Endothelial cell of umbilical vein (primary cell): Measurements from ENCODE around the gene MED27. TPM values are rescaled to one million over a fixed set of nuclear protein-coding genes. Genes with fewer than 3 reads are reported as not detected.

Experiments used
- BruUV-seq: library from RNA; stranded (reverse); fragments of 400-500 nt; replicated peaks from 2 replicates; lab custom pipeline; 2021; lab: Mats Ljungman, UMichigan
- CTCF ChIA-PET: fragments of 300-600, 350-600 bp; sonication (Branson Sonifier 250); formaldehyde crosslinking; loops from one replicate; lab custom pipeline; 2021; ENCODE audit warnings: antibody characterized with exemption, inconsistent platforms; lab: Charles Lee
- POLR2A ChIA-PET: fragments of 300-600, 350-600 bp; sonication (Branson Sonifier 250); formaldehyde crosslinking; loops from one replicate; lab custom pipeline; 2021; ENCODE audit warnings: antibody characterized with exemption, inconsistent platforms; lab: Charles Lee
- DNase-seq: peaks from one replicate; pipeline ENCODE4 v3.0.0-alpha.2; 2011; ENCODE audit warnings: low read depth, low spot score
- FAIRE-seq: peaks from 2 replicates; lab custom pipeline; 2011; peaks lifted over from hg19 to GRCh38; lab: Jason Lieb, UNC
- H2AFZ ChIP-seq: 2 replicates; pipeline ENCODE4 v1.6.0; 2012; ENCODE audit warnings: low read depth, low read length, control low read depth, inconsistent platforms
- H3K27ac ChIP-seq: 2 replicates; pipeline ENCODE4 v1.5.1; 2011; ENCODE audit warnings: low read depth, mild to moderate bottlenecking, control low read depth, low read length, moderate library complexity; ENCODE audit not compliant: insufficient read depth
- H3K27me3 ChIP-seq, 2 experiments: 2 replicates each; pipeline versions ENCODE4 v1.6.0 to v1.6.1; 2011; ENCODE audit warnings: low read length in 2 of 2, mixed read lengths in 1 of 2; ENCODE audit not compliant: control insufficient read depth in 2 of 2, insufficient read depth in 2 of 2
- H3K36me3 ChIP-seq, 2 experiments: 2 replicates in 1 of 2; 3 replicates in 1 of 2; pipeline ENCODE4 v1.5.1; 2011; ENCODE audit warnings: low read length in 2 of 2, mild to moderate bottlenecking in 1 of 2, moderate library complexity in 1 of 2; ENCODE audit not compliant: control insufficient read depth in 2 of 2, insufficient read depth in 2 of 2; ENCODE audit errors: extremely low read depth in 1 of 2
- H3K4me1 ChIP-seq: 3 replicates; pipeline ENCODE4 v1.5.1; 2011; ENCODE audit warnings: mild to moderate bottlenecking, low read length; ENCODE audit not compliant: control insufficient read depth, insufficient read depth; ENCODE audit errors: extremely low read depth
- H3K4me2 ChIP-seq: 2 replicates; pipeline ENCODE4 v1.6.1; 2011; ENCODE audit warnings: low read length, control low read depth, mixed read lengths; ENCODE audit not compliant: insufficient read depth
- H3K4me3 ChIP-seq, 3 experiments: fragments of 200-600 bp in 1 of 3; sonication (generic), shearing (Covaris generic) in 1 of 3; replicated peaks in 1 of 3; 2 replicates each; pipeline ENCODE4 v1.5.1; 2011 to 2016; ENCODE audit warnings: control low read depth in 3 of 3, low read length in 3 of 3, mild to moderate bottlenecking in 2 of 3, inconsistent platforms in 1 of 3, low read depth in 1 of 3, moderate library complexity in 1 of 3; ENCODE audit not compliant: insufficient read depth in 1 of 3
- H3K79me2 ChIP-seq: 2 replicates; pipeline ENCODE4 v1.6.0; 2012; ENCODE audit warnings: low read length, inconsistent platforms; ENCODE audit not compliant: control insufficient read depth, insufficient read depth
- H3K9ac ChIP-seq: replicated peaks from 2 replicates; pipeline ENCODE3; 2011; ENCODE audit warnings: low read length, control low read depth; ENCODE audit not compliant: insufficient read depth; ENCODE audit errors: extremely low read depth
- H3K9me1 ChIP-seq: replicated peaks from 3 replicates; pipeline ENCODE4 v1.6.0; 2011; ENCODE audit warnings: mild to moderate bottlenecking, low read length; ENCODE audit not compliant: control insufficient read depth, insufficient read depth; ENCODE audit errors: extremely low read depth
- H3K9me3 ChIP-seq: replicated peaks from 2 replicates; pipeline ENCODE4 v1.5.1; 2012; ENCODE audit warnings: low read length, inconsistent platforms; ENCODE audit not compliant: control insufficient read depth, insufficient read depth
- H4K20me1 ChIP-seq: replicated peaks from 2 replicates; pipeline ENCODE3; 2011; ENCODE audit warnings: mild to moderate bottlenecking, low read length; ENCODE audit not compliant: control insufficient read depth, insufficient read depth; ENCODE audit errors: extremely low read depth
- EZH2 ChIP-seq: IDR thresholded peaks from 2 replicates; pipeline ENCODE4 v1.6.1; 2012; ENCODE audit warnings: borderline replicate concordance, low read depth, mild to moderate bottlenecking, moderate library complexity, low read length, inconsistent platforms; ENCODE audit not compliant: severe bottlenecking
- FOS ChIP-seq: IDR thresholded peaks from 2 replicates; pipeline ENCODE4 v1.6.1; 2011; ENCODE audit warnings: mild to moderate bottlenecking, low read length, moderate library complexity, borderline replicate concordance; ENCODE audit not compliant: insufficient read depth
- GATA2 ChIP-seq: IDR thresholded peaks from 2 replicates; pipeline ENCODE4 v1.7.0; 2011; ENCODE audit warnings: low read depth, mild to moderate bottlenecking, moderate library complexity, mixed read lengths, low read length; ENCODE audit not compliant: insufficient read length, insufficient read depth
- JUN ChIP-seq: IDR thresholded peaks from 2 replicates; pipeline ENCODE4 v1.6.1; 2011; ENCODE audit warnings: borderline replicate concordance, low read depth; ENCODE audit not compliant: insufficient read length, insufficient read depth
- MYC ChIP-seq: IDR thresholded peaks from one replicate; pipeline ENCODE4 v1.6.1; 2011; ENCODE audit warnings: mild to moderate bottlenecking, low read depth, low read length
- POLR2A ChIP-seq: IDR thresholded peaks from 2 replicates; pipeline ENCODE4 v1.6.1; 2012; ENCODE audit warnings: low read depth, mild to moderate bottlenecking, control low read depth, low read length
- POLR2AphosphoS5 ChIP-seq: IDR thresholded peaks from 2 replicates; pipeline ENCODE4 v1.6.1; 2012; ENCODE audit warnings: low read depth, mild to moderate bottlenecking, control low read depth, low read length, moderate library complexity; ENCODE audit not compliant: insufficient read depth
- dilution Hi-C: fragments of 300-500 bp; cut with MboI; formaldehyde crosslinking; loops from one replicate; pipeline ENCODE4 v1.15.0; 2019; ENCODE audit warnings: low sequenced_read_pairs; ENCODE audit not compliant: extremely low pct_ligation_motif_present
- intact Hi-C: fragments of 100-400 bp; cut with micrococcal nuclease; formaldehyde crosslinking; loops from one replicate; pipeline ENCODE4 v1.10.0; 2022
- polyA plus RNA-seq, 4 experiments: library from polyadenylated mRNA; depleted of rRNA in 3 of 4; stranded (reverse) in 3 of 4; unstranded in 1 of 4; fragments of >200 nt; gene quantifications; 2 replicates each; pipeline versions ENCODE4 v1.2.1 to v1.2.3, GENCODE V29; 2011 to 2012; ENCODE audit warnings: missing spikeins in 1 of 4
- total RNA-seq: library from RNA; stranded (reverse); gene quantifications from 2 replicates; pipeline ENCODE4 v1.2.3, GENCODE V29; 2021
- TF ChIP-seq, protein P1 (sequence below), 2 donors: IDR thresholded peaks; 1 replicate in 1 of 2; 2 replicates in 1 of 2; pipeline ENCODE4 v1.5.1; 2011; ENCODE audit warnings: low read length in 2 of 2, mild to moderate bottlenecking in 2 of 2, moderate library complexity in 2 of 2, control low read depth in 1 of 2, inconsistent platforms in 1 of 2, low read depth in 1 of 2; ENCODE audit not compliant: insufficient read depth in 1 of 2; ENCODE audit errors: extremely low read depth in 1 of 2
- TF ChIP-seq, protein P2 (sequence below): IDR thresholded peaks from 2 replicates; pipeline ENCODE4 v1.6.1; 2011; ENCODE audit not compliant: insufficient read depth, insufficient read length

MED27 gene
- total and polyA plus RNA-seq, 2 donors (not counting 3 experiments of a cell fraction or from before 2014, with no cell fraction given): 27.9 to 47.8 TPM

DNA sequence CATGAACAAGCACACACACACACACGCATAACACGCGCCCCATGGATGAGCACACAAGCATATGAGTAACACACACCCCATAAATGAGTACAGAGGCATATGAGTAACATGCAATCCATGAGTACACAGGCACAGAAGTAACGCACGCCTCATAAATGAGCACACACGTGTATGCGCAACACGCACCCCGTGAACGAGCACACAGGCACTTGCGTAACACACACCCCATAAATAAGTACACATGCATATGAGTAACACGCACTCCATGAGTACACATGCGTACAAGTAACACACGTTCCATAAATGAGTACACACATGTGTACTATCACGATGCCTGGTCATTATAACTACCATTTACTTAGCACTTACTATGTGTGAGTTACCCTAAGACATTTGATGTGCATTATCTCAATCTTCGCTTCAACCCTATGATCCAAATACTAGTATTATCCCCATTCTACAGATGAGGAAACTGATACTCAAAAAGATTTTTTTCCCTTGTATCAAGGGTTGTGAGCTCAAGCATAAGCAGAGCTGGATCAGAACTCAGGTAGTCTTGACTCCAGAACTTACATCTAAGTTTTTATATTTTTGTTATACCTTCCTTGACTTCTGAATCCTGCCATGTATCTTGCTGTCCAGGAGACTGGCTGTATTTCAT is 7.7 kb downstream of the MED27 start:
- dilution Hi-C loops (no loop called here), intact Hi-C loops (no loop called here)
- peaks cover 0 to 2% of the 10 kb centered on the region in 2 experiments for H3K36me3 ChIP-seq
- no peaks in the 10 kb centered on the region for H3K9me3 ChIP-seq
- BruUV-seq: no TSS peak
- no peaks in the 10 kb centered on the region for H3K4me1 ChIP-seq
- TF ChIP-seq, protein P1, sequence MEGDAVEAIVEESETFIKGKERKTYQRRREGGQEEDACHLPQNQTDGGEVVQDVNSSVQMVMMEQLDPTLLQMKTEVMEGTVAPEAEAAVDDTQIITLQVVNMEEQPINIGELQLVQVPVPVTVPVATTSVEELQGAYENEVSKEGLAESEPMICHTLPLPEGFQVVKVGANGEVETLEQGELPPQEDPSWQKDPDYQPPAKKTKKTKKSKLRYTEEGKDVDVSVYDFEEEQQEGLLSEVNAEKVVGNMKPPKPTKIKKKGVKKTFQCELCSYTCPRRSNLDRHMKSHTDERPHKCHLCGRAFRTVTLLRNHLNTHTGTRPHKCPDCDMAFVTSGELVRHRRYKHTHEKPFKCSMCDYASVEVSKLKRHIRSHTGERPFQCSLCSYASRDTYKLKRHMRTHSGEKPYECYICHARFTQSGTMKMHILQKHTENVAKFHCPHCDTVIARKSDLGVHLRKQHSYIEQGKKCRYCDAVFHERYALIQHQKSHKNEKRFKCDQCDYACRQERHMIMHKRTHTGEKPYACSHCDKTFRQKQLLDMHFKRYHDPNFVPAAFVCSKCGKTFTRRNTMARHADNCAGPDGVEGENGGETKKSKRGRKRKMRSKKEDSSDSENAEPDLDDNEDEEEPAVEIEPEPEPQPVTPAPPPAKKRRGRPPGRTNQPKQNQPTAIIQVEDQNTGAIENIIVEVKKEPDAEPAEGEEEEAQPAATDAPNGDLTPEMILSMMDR (IDR thresholded peaks at IDR 0.05; ENCODE audit: extremely low read depth in 1 of 2, insufficient read depth in 1 of 2, low read depth in 1 of 2, low read length in 2 of 2): no peak
- TF ChIP-seq, protein P2, sequence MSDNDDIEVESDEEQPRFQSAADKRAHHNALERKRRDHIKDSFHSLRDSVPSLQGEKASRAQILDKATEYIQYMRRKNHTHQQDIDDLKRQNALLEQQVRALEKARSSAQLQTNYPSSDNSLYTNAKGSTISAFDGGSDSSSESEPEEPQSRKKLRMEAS: no peak
- no peak for DNase-seq
- no peak for FAIRE-seq
- H3K9ac ChIP-seq: no peak overlapping the region
- no peaks in the 10 kb centered on the region for H3K9me1 ChIP-seq
- H3K27ac ChIP-seq: no peak overlapping the region
- H4K20me1 ChIP-seq: no peaks in the 10 kb centered on the region
- ChIA-PET CTCF (no interaction called here), POLR2A (no interaction called here)
- H3K79me2 ChIP-seq: peaks cover 35% of the 10 kb centered on the region
- H3K4me2 ChIP-seq: no peak overlapping the region
- H3K4me3 ChIP-seq: no peak overlapping the region
- no peaks in the 10 kb centered on the region for H3K27me3 ChIP-seq
- no peak overlapping the region for H2AFZ ChIP-seq

DNA sequence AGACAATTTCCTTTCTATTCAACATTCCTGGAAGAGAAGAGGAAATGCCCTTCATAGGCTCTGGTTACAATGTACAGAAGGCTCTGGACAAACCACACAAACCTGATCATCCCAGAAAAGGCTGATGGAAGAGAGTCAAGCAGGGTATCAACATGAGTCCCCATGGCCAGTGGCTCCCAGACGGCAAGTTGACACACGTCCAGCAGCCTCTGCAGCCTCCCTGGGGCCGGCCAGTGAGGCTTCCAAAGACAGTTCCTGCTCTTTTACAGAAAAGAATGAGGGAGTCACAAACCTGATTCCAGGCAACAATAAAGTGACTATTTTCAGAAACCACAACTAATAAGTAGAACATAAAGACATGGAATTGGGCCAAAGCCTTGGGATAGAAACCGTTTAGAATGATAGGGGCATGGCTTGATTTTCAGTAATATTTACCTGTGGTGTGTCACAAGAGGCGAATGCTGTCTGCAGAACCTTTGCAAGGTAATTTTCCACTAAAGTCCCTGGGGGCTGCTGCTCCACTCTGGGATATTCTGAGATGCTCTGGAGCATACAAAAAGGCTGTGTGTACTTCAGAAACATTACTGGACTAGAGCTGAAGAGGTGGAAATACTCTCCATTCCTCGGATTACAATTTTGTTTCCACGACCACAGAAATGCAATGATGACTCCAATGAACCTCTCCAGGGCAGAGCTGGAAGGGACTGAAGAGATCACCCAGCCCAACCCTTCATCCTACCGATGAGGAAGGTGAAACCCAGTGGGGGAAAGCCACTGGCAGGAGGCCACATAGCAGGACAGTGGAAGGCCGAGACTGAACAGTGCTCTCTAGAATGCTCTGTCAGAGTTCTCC is 10.4 kb downstream of the MED27 start:
- intact Hi-C loops: no loop called here
- Histone ChIP-seq H2AFZ (no peak overlapping the region), H3K4me3 (no peak overlapping the region), H3K9ac (no peak overlapping the region), H3K27me3 (no peaks in the 10 kb centered on the region), H3K79me2 (peaks cover 32% of the 10 kb centered on the region), H3K9me1 (no peaks in the 10 kb centered on the region), H4K20me1 (no peaks in the 10 kb centered on the region), H3K36me3 (peaks cover 0 to 8% of the 10 kb centered on the region in 2 experiments), H3K27ac (no peak overlapping the region), H3K4me1 (no peaks in the 10 kb centered on the region), H3K4me2 (no peak overlapping the region), H3K9me3 (no peaks in the 10 kb centered on the region)
- TF ChIP-seq FOS (no peak), GATA2 (no peak), MYC (no peak), POLR2AphosphoS5 (no peak), EZH2 (no peak), JUN (no peak), POLR2A (no peak)
- TF ChIP-seq, protein P1 (IDR thresholded peaks at IDR 0.05; ENCODE audit: extremely low read depth in 1 of 2, insufficient read depth in 1 of 2, low read depth in 1 of 2, low read length in 2 of 2): no peak
- TF ChIP-seq, protein P2: no peak
- FAIRE-seq: no peak
- ChIA-PET POLR2A (no interaction called here), CTCF (no interaction called here)
- no peak for DNase-seq
- dilution Hi-C loops: no loop called here
- no TSS peak for BruUV-seq
